GM18507 (cell line): Measurements from ENCODE around the gene WFDC13.
"Not testable (repeated sequence)": the region's sequence is repeated elsewhere in the genome, so short reads cannot be mapped to it uniquely, and the experiment has no call there.

ENCODE experiments used
- DNase-seq: peaks from one replicate; pipeline ENCODE4 v3.0.0; 2011; ENCODE audit warnings: low read depth; ENCODE audit not compliant: insufficient read length; ENCODE audit errors: extremely low spot score
- FAIRE-seq: peaks from 2 replicates; lab custom pipeline; 2011; peaks lifted over from hg19 to GRCh38; lab: Jason Lieb, UNC

Gene WFDC13, protein sequence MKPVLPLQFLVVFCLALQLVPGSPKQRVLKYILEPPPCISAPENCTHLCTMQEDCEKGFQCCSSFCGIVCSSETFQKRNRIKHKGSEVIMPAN

GRCh38 chr20:45701873-45702272, at the start of gene WFDC13:
WFDC13 (plus strand) TSS chr20:45702038; CDS start chr20:45702124, 86 bp downstream.
- no peak for FAIRE-seq
- DNase-seq: no peak

- FAIRE-seq, DNase-seq: not testable (repeated sequence)
Observed at GRCh38 chr20:45657038-45657437, 44.8 kb upstream of the WFDC13 start.

DNA sequence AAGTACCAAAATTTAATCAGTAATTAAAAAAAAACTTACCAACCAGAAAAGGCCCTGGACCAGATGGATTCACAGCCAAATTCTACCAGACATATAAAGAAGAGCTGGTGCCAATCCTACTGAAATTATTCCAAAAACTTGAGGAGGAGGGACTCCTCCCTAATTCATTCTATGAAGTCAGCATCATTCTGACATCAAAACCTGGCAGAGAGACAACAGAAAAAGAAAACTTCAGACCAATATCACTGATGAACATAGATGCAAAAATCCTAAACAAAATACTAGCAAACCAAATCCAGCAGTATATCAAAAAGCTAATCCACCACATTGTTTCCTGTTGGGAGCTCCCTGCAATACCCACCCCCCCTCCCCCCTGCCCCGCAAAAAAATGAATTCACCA, 31.7 kb upstream of the WFDC13 start, which contains the start of gene WFDC11:
WFDC11 (minus strand) TSS at position 101 of the 400 bp plus-strand sequence. CDS start 19,639 bp downstream, outside the sequence.
- DNase-seq: no peak
- no peak for FAIRE-seq

DNA sequence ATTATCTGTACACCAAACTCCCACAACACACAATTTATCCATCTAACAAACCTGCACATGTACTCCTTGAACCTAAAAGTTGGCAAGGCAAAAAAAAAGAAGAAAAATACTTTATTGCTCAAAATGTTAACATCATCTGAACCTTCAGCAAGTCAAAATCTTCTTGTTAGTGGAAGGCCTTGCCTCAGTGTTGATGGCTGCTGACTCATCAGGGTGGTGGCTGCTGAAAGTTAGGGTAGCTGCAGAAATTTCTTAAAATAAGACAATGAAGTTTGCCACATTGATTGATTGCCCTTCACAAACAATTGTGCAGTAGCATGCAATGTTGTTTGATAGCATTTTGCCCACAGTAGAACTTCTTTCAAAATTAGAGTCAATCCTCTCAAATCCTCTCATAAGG, 29.1 kb upstream of the WFDC13 start:
- DNase-seq (no peak), FAIRE-seq (no peak)

DNA sequence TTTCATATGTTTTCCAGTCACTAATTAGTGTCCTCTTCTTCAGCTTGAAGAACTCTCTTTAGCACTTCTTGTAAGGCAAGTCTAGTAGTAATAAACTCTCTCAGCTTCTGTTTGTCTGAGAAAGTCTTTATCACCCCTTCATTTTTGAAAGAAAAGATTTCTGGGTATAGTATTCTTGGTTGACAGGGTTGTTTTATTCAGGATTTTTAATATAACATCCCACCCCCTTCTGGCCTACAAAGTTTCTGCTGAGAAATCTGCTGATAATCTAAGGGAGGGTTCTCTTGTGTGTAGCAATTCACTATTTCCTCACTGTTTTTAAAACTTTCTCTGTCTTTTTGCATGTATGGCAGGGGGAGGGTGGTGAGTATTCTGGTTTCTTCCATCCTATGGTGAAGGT, 22.2 kb upstream of the WFDC13 start:
- FAIRE-seq: no peak
- no peak for DNase-seq

GRCh38 chr20:45685896-45686295, 15.9 kb upstream of the WFDC13 start:
- FAIRE-seq: no peak
- DNase-seq: no peak

DNA sequence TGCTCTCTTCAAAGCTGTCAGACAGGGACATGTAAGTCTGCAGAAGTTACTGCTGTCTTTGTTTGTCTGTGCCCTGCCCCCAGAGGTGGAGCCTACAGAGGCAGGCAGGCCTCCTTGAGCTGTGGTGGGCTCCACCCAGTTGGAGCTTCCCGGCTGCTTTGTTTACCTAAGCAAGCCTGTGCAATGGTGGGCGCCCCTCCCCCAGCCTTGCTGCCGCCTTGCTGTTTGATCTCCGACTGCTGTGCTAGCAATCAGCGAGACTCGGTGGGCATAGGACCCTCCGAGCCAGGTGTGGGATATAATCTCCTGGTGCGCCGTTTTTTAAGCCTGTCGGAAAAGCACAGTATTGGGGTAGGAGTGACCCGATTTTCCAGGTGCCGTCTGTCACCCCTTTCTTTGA, 8.5 kb upstream of the WFDC13 start:
- not testable (repeated sequence) for DNase-seq, FAIRE-seq

- no peak for FAIRE-seq
- DNase-seq: no peak
Observed at GRCh38 chr20:45695496-45695895, 6.3 kb upstream of the WFDC13 start.

DNA sequence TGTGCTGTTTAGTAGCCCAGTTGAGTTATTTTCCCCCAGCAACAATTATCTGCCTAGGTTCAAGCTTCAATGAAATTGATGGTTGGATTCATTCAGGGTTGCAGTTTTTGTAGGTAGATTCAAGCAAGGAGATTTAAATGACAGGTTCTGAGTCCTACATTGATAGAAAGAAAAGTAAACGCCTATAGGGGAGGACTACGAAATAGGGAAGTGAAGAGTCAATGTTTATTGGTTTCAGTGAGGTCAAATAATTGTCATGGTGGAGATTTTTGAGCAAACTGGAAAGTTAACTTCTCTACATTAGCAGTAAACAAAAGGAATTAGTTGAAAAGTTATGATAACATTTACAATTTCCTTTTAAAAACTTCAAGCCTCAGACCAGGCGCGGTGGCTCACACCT, 734 bp upstream of the WFDC13 start:
- DNase-seq: no peak

DNA sequence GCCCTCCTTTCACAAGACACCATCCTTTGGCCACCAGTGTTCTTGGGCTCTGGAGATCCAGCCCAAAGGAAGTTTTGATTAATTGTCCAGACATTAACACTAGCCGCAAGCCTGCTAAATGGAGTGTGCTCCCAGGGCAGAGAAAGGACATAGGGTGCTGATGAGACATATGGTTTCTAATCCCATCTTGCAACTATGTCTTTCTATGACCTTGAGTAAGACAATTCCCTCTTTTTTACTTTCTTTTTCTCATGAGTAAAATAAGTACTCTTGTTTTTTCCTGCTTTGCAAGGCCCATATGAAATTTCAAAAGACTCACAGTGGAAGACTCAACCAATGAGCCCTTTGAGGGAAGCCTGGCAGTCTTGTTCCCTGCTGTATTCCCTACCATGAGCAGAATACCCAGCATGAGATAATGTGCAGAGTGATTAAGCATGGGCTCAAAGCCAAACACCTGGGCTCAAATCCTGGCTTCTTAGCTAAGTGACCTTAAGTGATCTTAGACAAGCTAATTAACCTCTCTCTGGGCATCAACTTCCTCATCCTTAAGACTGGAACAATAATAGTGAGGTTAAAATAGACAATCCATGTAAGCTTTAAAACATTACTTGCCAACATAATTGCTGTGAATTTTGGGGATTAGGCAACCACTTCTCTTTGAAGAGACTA, 3.3 kb downstream of the WFDC13 start, which contains the start of gene WFDC10B:
WFDC10B (minus strand) TSS at position 51 of the 669 bp plus-strand sequence. CDS start 19,027 bp downstream, outside the sequence.
- DNase-seq: no peak
- FAIRE-seq: no peak

More for the DNA sequence above, 734 bp upstream of the WFDC13 start:
- no peak for FAIRE-seq

DNA sequence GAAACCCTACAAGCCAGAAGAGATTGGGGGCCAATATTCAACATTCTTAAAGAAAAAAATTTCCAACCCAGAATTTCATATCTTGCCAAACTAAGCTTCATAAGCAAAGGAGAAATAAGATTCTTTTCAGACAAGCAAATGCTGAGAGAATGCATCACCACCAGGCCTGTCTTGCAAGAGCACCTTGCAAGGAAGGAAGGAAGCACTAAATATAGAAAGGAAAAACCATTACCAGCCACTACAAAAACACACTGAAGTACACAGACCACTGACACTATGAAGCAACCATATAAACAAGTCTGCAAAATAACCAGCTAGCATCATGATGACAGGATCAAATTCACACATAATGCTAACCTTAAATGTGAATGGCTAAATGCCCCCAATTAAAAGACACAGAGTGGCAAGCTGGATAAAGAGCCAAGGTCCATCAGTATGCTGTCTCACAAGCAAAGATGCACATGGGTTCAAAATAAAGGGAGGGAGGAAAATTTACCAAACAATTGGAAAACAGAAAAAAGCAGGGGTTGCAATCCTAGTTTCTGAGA, 14.4 kb downstream of the WFDC13 start:
- not testable (repeated sequence) for FAIRE-seq, DNase-seq

GRCh38 chr20:45722047-45722446, 20.2 kb downstream of the WFDC13 start, which contains the start of gene SPINT4:
SPINT4 (plus strand) TSS chr20:45722347; CDS start chr20:45722368, 21 bp downstream.
- DNase-seq: no peak
- FAIRE-seq: no peak

DNA sequence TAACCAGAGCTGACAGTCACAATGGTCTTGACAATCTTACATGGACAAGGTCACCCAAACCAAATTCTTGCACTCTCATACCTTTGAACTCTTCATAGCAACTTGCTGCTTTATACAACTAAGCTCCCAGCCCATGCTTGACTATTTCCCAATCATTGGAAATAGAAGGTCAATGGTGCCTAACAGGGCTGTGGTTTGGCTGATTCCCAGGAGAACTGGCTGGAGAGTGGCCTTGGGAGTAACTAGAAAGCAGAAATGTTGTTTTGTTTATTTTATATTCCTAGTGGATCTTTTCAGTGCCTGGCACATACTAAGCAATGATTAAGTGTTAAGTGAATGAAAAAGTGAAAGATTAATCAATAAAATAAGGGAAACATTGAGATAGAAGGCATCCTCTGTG, 23.3 kb downstream of the WFDC13 start:
- DNase-seq: no peak
- FAIRE-seq: no peak

DNA sequence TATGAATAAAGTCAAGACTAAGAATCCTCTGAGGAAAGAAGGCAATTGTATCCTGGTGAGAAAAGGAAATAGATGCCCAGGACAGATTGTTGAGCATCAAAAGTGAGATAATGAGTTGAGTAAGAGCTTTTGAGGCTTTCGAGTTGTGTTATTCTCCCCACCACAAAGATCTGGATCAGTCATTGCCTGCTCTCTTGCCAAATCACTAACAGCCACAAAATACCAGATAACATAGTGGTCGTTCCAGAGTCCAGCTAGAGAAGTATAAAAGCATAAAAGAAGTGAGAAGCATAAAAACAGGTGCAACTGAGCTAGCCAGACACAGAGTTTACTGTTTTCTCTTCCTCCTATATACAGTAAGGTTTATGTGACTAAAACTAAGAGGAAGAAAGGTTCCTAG, 25.2 kb downstream of the WFDC13 start:
- FAIRE-seq: no peak
- DNase-seq: no peak

- FAIRE-seq: no peak
- DNase-seq: no peak
Observed at GRCh38 chr20:45732199-45732598, 30.4 kb downstream of the WFDC13 start.

GRCh38 chr20:45735552-45735951, 33.7 kb downstream of the WFDC13 start:
- no peak for FAIRE-seq

GRCh38 chr20:45735988-45736387, 34.1 kb downstream of the WFDC13 start:
- DNase-seq (no peak), FAIRE-seq (no peak)

More at GRCh38 chr20:45735552-45735951, 33.7 kb downstream of the WFDC13 start:
- DNase-seq: no peak

DNA sequence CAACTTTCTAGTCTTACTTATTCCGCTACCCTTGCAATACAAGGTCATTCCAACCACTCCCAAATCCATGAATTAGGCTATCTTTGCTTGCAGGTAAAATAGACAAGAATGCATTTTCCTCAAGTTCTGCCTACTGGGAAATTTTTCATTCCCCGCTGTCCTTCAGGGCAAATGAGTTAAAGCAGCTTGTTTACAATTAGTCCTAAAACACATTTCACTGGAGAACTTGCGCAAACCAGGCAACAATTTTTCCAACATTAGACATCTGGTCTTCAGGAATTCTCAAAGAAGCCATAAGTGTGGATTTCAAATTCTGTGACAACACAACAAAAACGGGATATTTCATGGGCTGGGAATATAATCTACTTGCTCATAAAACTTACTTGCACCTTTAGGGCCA, 40.8 kb downstream of the WFDC13 start:
- no peak for DNase-seq
- FAIRE-seq: no peak

DNA sequence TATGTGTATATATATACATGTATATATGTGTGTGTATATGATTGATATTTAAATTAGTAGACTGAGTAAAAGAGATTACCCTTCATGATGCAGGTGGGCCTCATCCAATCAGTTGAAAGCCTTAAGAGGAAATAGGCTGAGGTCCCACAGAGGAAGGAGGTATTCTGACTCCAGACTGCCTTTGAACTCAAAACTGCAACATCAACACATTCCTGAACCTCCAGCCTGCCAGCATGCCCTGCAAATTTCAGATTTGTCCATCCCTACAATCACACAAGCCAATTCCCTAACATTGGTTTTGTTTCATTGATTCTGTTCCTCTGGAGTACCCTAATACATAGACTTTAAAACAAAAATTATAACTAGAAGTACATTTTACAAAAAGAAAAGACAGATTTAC, 43.2 kb downstream of the WFDC13 start:
- FAIRE-seq (no peak), DNase-seq (no peak)

GRCh38 chr20:45751721-45752120, 49.9 kb downstream of the WFDC13 start:
- FAIRE-seq: no peak
- no peak for DNase-seq

DNA sequence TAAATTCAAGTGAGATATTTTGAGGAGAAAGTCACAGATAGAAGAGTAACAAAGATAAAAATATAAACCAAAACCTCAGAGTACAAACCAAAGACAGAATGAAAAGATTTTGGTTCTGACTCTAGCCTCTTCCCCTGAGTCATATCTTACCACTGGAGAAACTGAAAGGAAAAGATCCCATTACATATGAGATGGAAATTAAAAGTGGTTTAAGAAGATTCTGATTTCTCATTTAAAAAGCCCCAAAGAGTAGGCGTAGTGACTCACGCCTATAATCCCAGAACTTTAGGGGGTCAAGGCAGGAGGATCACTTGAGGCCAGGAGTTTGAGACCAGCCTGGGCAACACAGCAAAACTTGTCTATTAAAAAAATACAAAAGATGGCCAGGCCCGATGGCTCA, 50.9 kb downstream of the WFDC13 start:
- DNase-seq: no peak
- FAIRE-seq: no peak
